Suppressor macrophage treated with lipopolysaccharide for 4 hours (primary cell): ENCODE measurements around the gene SERINC2.
"Not testable (repeated sequence)": the region's sequence is repeated elsewhere in the genome, so short reads cannot be mapped to it uniquely, and the experiment has no call there.

Source experiments
- DNase-seq: peaks from one replicate; pipeline ENCODE4 v3.0.0-alpha.2; 2020

SERINC2 gene

DNA sequence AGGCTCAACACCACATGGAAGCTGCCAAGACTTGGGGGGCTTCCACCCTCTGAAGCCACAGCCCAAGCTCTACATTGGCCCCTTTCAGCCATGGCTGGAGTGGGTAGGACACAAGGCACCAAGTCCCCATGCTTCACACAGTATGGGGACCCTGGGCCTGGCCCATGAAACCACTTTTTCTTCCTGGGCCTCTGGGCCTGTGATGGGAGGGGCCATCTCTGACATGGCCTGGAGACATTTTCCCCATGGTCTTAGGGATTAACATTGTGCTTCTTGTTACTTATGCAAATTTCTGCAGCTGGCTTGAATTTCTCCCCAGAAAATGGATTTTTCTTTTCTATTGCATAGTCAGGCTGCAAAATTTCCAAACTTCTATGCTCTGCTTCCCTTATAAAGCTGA lies 60.5 kb downstream of the SERINC2 start:
- DNase-seq: not testable (repeated sequence)

DNA sequence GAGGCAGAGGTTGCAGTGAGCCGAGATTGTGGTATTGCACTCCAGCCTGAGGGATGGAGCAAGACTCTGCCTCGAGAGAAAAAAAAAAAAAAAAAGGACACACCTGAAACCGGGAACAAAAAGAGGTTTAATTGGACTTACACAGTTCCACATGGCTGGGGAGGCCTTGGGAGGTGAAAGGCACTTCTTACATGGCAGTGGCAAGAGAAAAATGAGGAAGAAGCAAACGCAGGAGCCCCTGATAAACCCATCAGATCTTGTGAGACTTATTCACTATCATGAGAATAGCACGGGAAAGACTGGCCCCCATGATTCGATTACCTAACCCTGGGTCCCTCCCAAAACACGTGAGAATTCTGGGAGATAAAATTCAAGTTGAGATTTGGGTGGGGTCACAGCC lies 61.6 kb downstream of the SERINC2 start:
- not testable (repeated sequence) for DNase-seq

DNA sequence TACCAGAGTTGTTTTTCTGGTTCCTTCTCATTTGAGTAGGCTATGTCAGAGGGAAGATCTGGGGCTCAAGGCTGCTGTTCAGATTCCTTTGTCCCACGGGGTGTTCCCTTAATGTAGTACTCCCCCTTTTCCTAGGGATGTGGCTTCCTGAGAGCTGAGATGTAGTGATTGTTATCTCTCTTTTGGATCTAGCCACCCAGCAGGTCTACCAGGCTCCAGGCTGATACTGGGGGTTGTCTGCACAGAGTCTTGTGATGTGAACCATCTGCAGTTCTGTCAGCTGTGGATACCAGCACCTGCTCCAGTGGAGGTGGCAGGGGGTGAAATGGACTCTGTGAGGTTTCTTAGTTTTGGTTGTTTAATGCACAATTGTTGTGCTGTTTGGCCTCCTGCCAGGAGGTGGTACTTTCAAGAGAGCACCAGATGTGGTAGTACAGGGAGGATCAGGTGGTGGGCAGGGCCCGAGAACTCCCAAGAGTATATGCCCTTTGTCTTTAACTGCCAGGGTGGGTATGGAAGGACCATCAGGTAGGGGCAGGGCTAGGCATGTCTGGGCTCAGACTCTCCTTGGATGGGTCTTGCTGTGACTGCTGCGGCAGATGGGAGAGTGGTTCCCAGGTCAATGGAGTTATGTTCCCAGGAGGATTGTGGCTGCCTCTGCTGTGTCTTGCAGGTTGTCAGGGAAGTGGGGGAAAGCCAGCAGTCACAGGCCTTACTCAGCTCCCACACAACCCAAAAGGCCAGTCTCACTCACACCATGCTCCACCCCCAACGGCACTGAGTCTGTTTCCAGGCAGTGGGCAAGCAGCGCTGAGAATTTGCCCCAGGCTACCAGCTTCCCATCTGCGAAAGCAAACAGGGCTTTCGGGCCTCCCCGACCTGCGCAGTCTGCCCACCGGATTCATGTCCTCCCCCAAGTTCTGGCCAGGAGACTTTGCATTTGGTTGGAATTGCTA lies 64.2 kb downstream of the SERINC2 start:
- DNase-seq: no peak

DNA sequence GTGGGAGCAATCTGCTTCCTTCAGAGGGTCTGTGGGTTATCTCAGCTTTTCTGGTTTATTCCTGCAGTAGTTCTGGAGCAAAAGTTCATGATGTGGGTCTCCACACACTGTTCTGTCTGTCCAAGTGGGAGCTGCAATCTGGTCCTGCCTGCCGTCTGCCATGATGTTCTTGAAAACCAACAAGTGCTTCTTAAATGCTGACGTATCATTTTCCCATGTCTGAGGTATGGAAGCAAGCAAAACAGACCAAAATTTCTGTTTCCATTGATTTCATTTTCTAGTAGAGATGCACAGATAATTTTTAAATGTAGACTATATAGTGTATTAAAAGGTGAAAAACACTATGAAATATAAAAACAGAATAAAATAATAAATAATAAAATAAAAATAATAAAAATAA lies 65.2 kb downstream of the SERINC2 start:
- no peak for DNase-seq

DNA sequence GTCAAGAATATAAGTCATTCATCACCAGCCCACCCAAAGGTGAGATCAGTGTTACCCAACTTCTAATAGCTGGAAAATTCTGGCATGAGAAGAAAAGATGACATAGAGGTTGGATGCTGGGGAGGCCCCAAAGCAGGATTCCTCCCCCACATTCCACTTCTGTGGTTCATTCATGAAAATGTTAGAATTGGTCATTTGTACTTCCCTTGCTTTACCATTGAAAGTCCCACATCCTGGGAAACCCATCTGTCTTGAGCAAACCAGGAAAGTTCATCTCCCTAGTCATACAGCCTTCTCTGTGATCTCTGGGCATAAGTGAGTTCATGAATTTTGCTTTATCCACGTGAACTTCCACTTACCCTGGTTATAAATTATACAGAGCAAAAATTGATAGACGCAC lies 66.8 kb downstream of the SERINC2 start:
- peak; percentile 69 for DNase-seq

DNA sequence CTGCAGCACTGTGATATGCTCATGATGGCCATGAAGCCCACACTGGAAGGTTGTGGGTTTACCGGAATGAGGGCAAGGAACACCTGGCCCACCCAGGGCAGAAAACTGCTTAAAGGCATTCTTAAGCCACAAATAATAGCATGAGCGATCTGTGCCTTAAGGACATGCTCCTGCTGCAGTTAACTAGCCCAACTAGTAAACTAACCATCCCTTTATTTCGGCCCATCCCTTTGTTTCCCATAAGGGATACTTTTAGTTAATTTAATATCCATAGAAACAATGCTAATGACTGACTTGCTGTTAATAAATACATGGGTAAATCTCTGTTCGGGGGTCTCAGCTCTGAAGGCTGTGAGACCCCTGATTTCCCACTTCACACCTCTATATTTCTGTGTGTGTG lies 67.4 kb downstream of the SERINC2 start:
- DNase-seq: not testable (repeated sequence)

DNA sequence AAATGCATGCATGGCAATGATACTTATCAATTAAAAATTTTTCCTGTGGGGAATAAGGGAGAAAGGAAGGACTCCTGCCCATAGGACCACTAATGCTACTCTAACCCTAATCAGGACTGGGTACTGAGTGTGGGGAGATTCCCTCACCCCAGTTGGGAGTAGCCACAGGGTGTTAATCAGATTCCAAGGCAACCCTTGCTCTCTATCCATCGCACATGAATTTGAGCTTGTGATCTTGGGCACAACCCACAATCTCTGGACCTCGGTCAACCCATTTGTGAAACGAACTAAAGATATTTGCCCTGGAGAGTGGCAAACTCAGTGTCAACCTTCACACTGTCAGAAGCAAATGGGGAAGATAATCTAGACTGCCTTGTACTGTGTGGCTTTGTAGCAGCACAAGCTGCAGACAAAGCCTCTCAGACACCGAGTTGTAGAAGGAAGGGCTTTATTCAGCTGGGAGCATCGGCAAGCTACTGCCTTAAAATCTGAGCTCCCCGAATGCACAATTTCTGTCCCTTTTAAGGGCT lies 69.5 kb downstream of the SERINC2 start:
- DNase-seq: no peak

DNA sequence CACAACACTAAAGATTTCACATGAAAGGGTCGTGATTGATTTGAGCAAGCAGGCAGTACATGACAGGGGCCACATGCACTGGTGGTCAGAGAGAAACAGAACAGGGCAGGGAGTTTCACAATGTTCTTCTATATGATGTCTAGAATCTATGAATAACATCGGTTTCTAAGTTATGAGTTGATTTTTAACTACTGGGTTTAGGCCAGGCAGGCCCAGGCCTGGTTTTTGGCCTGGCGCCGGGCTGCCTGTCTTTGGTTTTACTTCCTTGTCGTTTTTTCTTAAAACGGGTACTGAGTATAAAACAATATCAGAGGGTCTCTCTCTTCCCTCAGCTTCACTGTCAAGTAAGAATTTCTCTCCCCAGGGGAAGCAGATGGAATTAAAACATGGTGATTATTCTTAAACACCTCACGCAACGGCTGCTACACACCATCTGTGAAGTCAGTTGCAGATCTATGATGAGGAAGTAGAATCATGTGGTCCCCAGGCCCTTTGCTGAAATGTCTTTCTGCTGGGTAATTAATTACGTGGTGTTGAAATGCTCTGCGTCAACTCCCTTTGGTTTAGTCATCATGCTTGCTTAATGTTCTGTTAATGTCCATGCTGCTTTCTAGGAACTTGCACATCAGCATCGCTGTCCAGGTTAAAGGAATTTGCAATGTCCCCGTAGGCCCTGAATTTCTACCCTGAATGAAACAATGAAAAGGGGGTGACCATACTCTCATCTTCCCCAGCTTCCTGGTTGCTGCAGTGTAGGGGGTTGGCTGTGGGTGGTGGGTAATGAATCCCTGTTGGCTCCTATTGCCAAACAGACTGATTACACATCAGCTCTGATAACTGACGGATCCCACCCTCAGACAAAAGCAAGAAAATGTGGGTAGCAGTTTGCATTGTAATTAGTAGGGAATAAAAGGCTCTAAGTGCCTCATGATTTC lies 70.3 kb downstream of the SERINC2 start:
- peak; percentile 97 for DNase-seq
